PC-9 (cell line): ENCODE measurements around the gene CHURC1.

Experiments
- EZH2 ChIP-seq: fragments of 200-600 bp; sonication (generic); IDR thresholded peaks from 2 replicates; pipeline ENCODE4 v1.8.0; 2017; ENCODE audit warnings: antibody characterized with exemption, low read depth
- TF ChIP-seq, protein P1 (sequence below): fragments of 200-600 bp; sonication (generic); conservative IDR thresholded peaks from 2 replicates; pipeline ENCODE4 v1.6.1; 2017; ENCODE audit warnings: mixed run types, antibody characterized with exemption, mild to moderate bottlenecking, moderate library complexity

DNA sequence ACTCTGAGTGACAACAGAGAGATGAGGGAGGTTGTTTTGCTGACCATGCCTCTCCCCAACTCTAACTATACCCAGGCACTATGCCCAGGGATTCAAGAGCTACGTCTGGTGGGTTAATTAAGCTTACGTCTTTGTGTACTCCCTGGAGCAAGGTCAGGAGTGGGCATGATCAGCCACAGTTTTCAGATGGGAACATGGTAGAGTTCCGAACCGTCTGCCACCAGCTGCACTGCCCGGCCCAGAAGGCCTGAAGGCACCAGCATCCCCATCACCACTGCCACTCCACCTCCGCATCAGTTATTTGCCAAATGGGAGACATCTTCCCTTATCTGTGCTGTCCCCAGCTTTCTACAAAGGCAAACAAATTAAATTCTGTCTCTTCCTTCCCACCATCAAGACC is 39.4 kb downstream of the CHURC1 start:
- TF ChIP-seq, protein P1, sequence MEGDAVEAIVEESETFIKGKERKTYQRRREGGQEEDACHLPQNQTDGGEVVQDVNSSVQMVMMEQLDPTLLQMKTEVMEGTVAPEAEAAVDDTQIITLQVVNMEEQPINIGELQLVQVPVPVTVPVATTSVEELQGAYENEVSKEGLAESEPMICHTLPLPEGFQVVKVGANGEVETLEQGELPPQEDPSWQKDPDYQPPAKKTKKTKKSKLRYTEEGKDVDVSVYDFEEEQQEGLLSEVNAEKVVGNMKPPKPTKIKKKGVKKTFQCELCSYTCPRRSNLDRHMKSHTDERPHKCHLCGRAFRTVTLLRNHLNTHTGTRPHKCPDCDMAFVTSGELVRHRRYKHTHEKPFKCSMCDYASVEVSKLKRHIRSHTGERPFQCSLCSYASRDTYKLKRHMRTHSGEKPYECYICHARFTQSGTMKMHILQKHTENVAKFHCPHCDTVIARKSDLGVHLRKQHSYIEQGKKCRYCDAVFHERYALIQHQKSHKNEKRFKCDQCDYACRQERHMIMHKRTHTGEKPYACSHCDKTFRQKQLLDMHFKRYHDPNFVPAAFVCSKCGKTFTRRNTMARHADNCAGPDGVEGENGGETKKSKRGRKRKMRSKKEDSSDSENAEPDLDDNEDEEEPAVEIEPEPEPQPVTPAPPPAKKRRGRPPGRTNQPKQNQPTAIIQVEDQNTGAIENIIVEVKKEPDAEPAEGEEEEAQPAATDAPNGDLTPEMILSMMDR: no peak
- no peak for TF ChIP-seq EZH2
